ENCODE measurements around the gene GBE1.
"Not testable (repeated sequence)": the region's sequence is repeated elsewhere in the genome, so short reads cannot be mapped to it uniquely, and the experiment has no call there.

DNA sequence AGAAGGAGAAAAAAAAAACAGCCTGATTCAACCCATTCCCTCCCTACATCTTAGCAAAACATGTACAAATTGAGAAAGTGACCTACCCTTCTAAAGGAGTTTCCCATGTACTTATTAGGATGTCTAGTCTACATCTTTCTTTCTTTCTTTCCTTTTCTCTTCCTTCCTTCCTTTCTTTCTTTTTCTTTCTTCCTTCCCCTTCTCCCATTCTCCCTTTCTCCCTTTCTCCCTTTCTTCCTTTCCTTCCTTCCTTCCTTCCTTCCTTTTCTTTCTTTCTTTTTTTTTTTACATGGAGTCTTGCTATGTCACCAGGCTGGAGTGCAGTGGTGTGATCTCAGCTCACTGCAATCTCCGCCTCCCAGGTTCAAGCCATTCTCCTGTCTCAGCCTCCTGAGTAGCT lies 269.0 kb downstream of the GBE1 start:
- not testable (repeated sequence) for TF ChIP-seq SP1 (CRISPR knock-in tag; IDR thresholded peaks at IDR 0.05); FOXK1 (CRISPR knock-in tag; IDR thresholded peaks at IDR 0.05; ENCODE audit: borderline replicate concordance); ZNF316 (IDR thresholded peaks at IDR 0.05); MTA3 (IDR thresholded peaks at IDR 0.05; ENCODE audit: borderline replicate concordance); STAG1 (CRISPR knock-in tag; IDR thresholded peaks at IDR 0.05; ENCODE audit: borderline replicate concordance); ZSCAN29 (IDR thresholded peaks at IDR 0.05); NCOR1 (IDR thresholded peaks at IDR 0.05); ZNF707 (CRISPR knock-in tag; conservative IDR thresholded peaks at IDR 0.05); CBFA2T3 (IDR thresholded peaks at IDR 0.05); PCBP2 (IDR thresholded peaks at IDR 0.05; ENCODE audit: low read depth, low read length, poor library complexity, severe bottlenecking); FOS (IDR thresholded peaks at IDR 0.05; ENCODE audit: extremely low read depth, insufficient read length); TEAD4 (IDR thresholded peaks at IDR 0.05; ENCODE audit: low read length); TEAD4 (CRISPR knock-in tag; IDR thresholded peaks at IDR 0.05; ENCODE audit: borderline replicate concordance)
- TF ChIP-seq, protein P1, sequence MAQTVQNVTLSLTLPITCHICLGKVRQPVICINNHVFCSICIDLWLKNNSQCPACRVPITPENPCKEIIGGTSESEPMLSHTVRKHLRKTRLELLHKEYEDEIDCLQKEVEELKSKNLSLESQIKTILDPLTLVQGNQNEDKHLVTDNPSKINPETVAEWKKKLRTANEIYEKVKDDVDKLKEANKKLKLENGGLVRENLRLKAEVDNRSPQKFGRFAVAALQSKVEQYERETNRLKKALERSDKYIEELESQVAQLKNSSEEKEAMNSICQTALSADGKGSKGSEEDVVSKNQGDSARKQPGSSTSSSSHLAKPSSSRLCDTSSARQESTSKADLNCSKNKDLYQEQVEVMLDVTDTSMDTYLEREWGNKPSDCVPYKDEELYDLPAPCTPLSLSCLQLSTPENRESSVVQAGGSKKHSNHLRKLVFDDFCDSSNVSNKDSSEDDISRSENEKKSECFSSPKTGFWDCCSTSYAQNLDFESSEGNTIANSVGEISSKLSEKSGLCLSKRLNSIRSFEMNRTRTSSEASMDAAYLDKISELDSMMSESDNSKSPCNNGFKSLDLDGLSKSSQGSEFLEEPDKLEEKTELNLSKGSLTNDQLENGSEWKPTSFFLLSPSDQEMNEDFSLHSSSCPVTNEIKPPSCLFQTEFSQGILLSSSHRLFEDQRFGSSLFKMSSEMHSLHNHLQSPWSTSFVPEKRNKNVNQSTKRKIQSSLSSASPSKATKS (CRISPR knock-in tag; IDR thresholded peaks at IDR 0.05), result not testable (repeated sequence)
- TF ChIP-seq, protein P2, sequence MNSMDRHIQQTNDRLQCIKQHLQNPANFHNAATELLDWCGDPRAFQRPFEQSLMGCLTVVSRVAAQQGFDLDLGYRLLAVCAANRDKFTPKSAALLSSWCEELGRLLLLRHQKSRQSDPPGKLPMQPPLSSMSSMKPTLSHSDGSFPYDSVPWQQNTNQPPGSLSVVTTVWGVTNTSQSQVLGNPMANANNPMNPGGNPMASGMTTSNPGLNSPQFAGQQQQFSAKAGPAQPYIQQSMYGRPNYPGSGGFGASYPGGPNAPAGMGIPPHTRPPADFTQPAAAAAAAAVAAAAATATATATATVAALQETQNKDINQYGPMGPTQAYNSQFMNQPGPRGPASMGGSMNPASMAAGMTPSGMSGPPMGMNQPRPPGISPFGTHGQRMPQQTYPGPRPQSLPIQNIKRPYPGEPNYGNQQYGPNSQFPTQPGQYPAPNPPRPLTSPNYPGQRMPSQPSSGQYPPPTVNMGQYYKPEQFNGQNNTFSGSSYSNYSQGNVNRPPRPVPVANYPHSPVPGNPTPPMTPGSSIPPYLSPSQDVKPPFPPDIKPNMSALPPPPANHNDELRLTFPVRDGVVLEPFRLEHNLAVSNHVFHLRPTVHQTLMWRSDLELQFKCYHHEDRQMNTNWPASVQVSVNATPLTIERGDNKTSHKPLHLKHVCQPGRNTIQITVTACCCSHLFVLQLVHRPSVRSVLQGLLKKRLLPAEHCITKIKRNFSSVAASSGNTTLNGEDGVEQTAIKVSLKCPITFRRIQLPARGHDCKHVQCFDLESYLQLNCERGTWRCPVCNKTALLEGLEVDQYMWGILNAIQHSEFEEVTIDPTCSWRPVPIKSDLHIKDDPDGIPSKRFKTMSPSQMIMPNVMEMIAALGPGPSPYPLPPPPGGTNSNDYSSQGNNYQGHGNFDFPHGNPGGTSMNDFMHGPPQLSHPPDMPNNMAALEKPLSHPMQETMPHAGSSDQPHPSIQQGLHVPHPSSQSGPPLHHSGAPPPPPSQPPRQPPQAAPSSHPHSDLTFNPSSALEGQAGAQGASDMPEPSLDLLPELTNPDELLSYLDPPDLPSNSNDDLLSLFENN (IDR thresholded peaks at IDR 0.05; ENCODE audit: low read depth in 2 of 2, low read length in 2 of 2), result not testable (repeated sequence)
